Central memory CD4-positive, alpha-beta T cell (primary cell): ENCODE results near the gene GPATCH2.
"Not testable (repeated sequence)": the region's sequence is repeated elsewhere in the genome, so short reads cannot be mapped to it uniquely, and the experiment has no call there.

ENCODE experiments used
- DNase-seq: peaks from one replicate; pipeline ENCODE4 v3.0.0; 2022
- total RNA-seq, 3 experiments: gene quantifications; one replicate each; lab custom pipeline; 2026; lab: John Stamatoyannopoulos, UW

Gene GPATCH2
- 29.2 to 36.8 (median 31.7) reads per million in 3 experiments for total RNA-seq

DNA sequence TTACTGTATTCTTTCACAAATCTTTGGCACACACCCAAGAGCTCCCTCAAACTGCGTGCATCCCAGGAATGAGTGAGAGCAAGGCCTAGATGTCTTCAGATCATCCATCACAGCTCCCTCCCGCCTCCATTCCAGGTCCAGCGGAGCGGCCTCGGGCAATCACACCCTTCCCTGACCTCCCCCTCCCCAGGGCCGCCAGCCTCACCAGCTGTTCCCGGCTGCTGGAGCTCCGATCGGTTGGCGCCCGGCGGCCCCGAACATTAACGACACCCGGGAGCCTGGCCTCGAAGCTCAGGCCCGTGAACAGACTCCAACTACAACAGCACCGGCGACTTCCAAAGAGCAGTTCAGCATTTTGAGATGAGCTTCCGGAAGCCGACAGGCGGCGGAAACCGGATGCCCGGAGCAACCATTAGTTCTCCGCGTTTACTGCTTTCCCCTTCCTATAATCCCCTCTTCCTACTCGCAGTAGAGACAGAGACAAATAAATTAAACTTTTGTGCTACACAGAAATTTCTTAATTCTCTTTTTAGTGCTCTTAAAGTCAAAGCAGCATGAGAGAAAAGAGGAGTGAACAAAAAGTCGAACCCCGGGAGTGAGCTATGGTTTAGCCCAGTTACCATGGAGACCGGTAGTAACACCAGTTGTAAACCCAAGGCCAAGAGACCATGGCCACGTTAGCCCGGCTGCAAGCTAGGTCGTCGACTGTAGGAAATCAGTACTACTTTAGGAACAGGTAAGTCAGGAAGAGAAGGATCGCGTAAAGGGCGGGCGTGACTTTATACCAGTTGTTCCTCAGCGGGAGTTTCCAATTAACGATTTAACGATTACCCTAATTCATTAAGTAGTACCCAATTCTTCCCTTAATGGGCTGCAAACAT, at the start of gene GPATCH2, which contains the start of gene SPATA17:
TSS of gene GPATCH2 (minus strand) at position 380 of the 881 bp plus-strand sequence. CDS start at position 261, 119 bp downstream.
TSS of gene SPATA17 (plus strand) at position 634 of the 881 bp plus-strand sequence. CDS start at position 669, 35 bp downstream.
- DNase-seq, result peak; percentile 86

- no peak for DNase-seq
Observed at GRCh38 chr1:217674028-217674729, 43.3 kb upstream of the GPATCH2 start.

GRCh38 chr1:217673387-217673786, 42.5 kb upstream of the GPATCH2 start:
- DNase-seq, result no peak

GRCh38 chr1:217668351-217668940, 37.6 kb upstream of the GPATCH2 start:
- DNase-seq, result no peak

DNA sequence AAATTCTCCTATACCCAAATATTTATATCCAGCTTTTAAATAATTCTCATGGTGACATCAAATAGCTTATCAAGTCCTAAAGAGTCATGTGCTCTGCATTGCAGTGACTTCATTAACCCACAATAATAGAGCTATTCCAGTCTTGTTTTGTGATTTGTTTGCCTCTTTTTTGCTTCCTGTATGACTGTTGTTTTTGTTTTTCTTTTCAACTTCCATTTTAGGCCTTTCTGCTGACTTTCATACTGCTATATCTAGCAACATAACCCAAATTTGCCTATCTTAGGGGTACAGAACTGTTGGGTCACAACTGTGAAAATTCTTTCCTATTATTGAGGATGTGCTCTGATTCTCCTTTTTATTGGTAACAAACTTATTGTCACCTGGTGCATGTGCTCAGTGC, 30.5 kb upstream of the GPATCH2 start:
- DNase-seq, result no peak

GRCh38 chr1:217660353-217661062, 29.6 kb upstream of the GPATCH2 start:
- DNase-seq, result no peak

DNA sequence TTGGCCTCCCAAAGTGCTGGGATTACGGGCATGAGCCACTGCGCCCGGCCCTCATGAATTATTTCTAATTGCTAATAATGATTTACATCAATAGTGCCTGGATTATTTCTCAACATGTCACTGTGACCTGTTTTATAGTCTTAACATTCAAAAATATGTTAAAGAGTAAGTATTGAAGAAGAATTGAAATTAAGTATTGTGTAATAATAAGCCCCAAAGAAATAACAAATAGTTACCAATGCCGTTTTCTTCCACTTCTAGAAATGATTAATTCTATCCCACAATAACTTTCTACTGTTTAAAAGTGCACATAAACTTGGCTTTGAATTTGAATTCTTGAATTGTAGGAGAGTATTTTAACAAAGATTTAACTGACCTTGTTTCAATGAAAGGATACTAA, 19.8 kb upstream of the GPATCH2 start:
- no peak for DNase-seq

DNA sequence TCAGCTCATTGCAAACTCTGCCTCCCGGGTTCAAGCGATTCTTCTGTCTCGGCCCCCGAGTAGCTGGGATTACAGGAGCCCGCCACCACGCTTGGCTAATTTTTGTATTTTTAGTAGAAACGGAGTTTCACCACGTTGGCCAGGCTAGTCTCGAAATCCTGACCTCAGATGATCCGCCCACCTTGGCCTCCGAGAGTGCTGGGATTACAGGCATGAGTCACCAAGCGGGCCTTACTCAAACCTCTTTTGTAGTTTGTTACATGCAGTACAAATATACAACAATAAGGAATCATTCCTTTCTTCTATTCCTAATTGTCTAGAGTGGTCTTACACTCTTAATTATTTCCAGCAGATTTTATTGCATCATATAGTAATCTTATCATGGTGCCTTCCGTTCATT, 16.9 kb upstream of the GPATCH2 start:
- no peak for DNase-seq

- no peak for DNase-seq
Observed at GRCh38 chr1:217642455-217642854, 11.6 kb upstream of the GPATCH2 start.

GRCh38 chr1:217627431-217627830, 3.5 kb downstream of the GPATCH2 start:
- no peak for DNase-seq

- no peak for DNase-seq
Observed at GRCh38 chr1:217626321-217626720, 4.6 kb downstream of the GPATCH2 start.

GRCh38 chr1:217622042-217622441, 8.8 kb downstream of the GPATCH2 start:
- DNase-seq, result no peak

DNA sequence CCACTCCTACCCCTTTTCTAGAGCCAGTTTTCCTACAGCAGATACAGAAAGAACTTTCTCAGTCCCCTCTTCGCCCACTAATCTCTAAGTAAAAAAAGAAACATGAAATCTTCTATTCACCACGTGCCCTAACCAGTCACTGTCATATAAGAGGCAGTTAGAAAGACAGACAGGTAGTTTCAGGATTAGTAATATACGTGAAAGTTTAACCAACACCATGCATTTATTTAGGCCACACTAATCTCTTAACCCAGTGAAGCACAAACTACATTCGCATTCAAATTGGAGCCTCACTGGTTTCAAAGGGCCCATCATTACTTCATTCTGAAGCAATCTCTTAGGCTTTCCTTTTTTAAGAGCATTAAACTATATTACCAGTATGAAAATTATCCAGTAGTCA, 10.1 kb downstream of the GPATCH2 start:
- DNase-seq, result no peak

DNA sequence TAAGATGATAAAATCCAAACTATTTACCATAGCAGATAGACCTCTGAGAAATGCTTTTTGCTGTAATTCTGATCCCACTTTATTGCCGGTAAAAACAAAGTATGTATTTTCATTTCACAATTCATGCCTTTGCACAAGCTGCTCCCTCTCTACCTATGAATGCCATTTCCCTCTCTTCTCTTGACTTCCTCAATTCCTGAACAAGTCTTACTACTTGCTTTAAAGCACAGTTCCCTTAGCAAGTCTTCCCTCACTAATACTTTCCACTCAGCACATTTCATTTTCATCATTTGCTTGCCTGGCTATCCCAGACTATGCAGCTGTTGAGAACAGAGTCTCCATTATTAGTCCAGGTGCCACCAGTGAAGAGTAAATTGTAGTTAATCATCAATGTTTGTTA, 13.8 kb downstream of the GPATCH2 start:
- no peak for DNase-seq

DNA sequence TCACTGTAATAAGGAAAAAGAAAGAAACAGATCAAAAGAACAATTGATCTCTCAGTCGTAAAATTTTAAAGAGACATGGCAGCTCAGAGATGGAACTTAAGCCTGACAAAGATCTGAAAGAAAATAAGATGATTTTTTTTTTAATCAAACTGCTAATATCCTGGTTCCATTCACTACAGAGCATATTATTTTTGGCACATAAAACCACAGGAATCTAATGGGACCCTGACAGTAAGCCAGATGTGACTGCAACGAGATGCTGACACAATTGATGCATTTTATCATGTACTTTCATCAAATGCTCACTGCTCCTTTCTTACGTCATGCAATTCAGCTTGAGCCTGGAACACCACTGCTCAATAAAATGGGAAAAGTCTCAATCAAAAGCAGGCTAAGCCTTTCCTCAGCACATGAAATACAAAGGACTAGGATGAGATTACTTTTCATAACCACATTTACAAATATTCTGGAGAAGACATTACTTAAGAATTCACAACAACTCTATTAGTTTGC, 16.6 kb downstream of the GPATCH2 start:
- no peak for DNase-seq

- DNase-seq, result no peak
Observed at GRCh38 chr1:217605390-217605789, 25.5 kb downstream of the GPATCH2 start.

DNA sequence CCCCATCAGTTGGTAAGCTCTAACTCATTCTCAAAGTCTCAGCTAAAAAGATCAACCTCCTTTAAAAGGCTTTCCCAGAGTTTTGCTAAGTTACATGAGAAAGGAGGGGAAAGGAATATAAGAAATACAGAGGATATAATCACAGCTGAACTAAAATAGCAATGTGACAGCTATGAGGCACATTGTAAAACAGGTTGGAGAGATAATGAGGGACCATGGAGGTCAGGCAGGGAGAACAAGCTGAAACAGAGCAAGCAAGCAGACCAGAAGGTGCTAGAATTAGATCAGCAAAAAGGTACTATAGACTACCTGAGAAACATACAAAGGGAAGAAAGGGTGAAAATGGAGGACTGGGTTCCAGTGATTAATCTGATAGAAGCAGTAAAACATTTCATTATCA, 28.5 kb downstream of the GPATCH2 start:
- DNase-seq, result no peak

DNA sequence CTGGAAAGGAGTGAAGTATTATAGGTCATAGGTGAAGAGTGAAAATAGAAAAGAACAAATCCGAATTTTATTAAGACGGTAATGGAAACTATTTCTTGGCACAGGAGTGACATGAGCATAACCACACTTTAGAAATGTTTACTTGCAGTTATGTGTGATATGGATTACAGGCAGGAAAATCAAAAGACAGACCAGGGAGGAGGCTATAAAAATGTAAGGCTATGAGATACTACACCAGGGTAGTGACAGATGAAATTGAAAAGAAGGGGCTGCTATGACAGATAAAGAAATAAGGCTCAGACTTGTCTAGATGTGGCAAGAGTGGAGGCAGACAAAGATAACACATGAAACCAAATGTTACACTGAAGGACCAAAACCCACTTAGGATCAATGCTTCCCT, 31.7 kb downstream of the GPATCH2 start:
- no peak for DNase-seq

DNA sequence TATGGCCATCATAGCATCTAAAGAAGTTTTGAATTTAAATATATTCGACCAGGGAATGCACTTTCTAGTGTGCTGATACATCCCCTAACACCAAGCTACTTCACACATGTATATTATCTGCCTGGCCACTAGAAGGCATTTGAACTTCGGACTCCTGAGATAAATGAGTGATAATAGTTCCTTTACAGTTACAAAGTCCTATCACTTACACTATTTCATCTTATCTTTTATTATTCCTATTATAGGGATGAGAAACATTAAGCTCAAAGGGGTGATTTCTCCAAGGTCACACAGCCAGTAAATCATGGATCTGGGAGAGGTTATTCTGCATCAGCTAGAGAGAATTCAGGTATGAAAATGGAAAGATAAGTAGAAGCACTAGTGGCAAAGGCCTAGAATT, 40.3 kb downstream of the GPATCH2 start:
- no peak for DNase-seq

- no peak for DNase-seq
Observed at GRCh38 chr1:217586586-217586985, 44.3 kb downstream of the GPATCH2 start.

DNA sequence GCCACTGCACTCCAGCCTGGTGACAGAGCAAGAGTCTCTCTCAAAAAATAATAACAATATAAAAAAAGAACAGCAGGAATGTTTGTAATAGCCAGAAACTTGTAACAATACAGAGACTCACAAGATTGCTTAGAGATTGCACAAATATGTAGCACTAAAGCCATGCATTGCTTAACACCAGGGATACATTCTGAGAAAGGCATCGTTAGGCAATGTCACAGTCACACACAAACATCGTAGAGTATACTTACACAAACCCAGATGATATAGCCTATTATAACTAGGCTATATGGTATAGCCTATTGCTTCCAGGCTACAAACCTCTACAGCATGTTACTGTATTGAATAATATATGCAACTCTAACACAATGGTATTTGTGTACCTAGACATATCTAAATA, 45.3 kb downstream of the GPATCH2 start:
- DNase-seq, result no peak

DNA sequence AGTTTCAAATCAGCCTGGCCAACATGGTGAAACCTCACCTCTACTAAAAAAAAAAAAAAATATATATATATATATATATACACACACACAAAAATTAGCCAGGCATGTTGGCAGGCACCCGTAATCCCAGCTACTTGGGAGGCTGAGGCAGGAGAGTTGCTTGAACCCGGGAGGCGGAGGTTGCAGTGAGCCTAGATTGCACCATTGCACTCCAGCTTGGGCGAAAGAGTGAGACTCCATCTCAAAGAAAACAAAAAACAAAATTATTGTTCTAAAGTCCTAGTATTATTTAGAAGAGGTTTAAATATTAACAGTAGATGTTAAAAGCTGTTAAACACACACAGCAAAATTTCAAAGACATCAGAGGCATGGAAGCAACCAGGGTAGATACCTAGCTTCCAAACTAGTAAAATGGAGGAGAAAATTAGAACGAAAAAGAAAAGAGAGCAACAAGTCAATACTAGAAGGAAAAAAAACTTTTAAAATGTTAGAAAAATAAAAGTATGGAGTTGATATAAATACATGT, 46.5 kb downstream of the GPATCH2 start:
- DNase-seq, result not testable (repeated sequence)
